ENCODE data around the gene COL8A1.

COL8A1 gene

GRCh38 chr3:99753268-99753975 lies 115.0 kb downstream of the COL8A1 start:
- no peak overlapping the region for H3K4me3 ChIP-seq (ENCODE audit: low read length)
- DNase-seq (ENCODE audit: low read depth), result peak; percentile 64
- peak; percentile 71 for TF ChIP-seq CTCF (conservative IDR thresholded peaks at IDR 0.05; ENCODE audit: low read depth, low read length)

DNA sequence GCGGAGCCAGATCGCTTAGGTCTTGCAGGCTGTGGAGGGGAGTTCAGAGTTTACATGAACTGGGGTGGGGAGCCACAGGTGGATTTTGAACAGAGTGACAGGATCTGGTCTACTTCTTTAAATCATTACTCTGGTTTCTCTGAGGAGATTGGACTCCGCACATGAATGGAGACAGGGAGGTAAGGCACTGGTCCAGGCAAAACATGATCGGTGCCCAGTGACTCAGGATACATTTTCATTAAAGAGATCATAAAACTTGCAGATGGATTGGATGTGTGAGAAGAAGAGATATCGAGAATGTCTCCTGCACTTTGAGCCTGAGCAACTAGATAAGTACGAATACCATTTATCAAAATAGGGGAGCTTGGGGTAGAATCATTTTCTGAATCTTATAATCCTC lies 117.4 kb downstream of the COL8A1 start:
- no peak for DNase-seq (ENCODE audit: low read depth)
- H3K4me3 ChIP-seq (ENCODE audit: low read length), result no peak overlapping the region
- no peak for TF ChIP-seq CTCF (conservative IDR thresholded peaks at IDR 0.05; ENCODE audit: low read depth, low read length)

DNA sequence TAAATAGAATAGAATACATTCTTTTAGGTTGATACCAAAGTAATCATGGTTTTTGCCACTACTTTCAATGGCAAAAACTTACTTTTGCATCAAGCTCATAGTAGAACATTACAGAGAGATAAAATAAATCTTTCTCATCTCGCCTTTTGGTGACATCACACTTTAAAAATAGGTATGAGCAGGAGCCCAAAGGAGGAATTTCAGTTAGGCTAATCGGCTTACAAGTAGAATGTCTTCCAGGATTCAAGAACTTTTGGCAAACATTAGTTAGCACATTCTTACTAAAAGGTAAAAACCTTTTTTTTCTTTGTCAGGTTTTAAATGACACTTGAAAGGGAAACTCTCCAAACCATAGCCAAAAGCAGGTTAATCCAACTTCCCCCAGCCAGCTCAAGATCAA lies 119.6 kb downstream of the COL8A1 start:
- H3K4me3 ChIP-seq (ENCODE audit: low read length), result no peak overlapping the region
- no peak for TF ChIP-seq CTCF (conservative IDR thresholded peaks at IDR 0.05; ENCODE audit: low read depth, low read length)

DNA sequence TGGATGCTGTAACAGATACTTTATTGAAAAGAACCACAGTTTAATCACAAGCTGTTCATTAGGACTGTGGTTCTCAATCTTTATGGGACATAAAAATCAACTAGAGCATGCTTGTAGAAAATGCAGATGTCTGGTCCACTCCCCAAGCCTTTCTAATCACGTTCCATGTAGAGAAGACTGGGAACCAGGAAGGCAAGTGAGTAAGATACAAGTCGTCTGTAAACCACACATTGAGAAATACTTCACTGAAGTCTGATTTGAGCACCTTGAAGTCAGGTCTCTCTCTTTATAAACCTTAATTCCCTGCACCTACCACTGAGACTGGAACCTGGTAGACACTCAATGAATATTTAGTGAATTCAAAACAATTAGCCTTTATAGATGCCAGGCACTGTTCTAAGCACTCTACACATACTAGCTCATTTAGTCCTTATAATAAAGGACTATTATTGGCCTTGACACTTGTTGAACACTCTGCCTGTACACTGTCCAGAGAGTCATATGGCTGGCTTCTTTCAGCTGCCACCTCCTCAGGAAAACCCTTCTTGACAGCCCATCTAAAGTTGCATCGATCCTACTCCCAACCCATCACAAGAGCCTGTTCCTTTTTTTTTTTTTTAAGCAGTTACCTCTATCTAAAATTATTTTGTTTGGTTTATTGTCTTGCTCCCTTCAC lies 120.2 kb downstream of the COL8A1 start:
- no peak for TF ChIP-seq CTCF (conservative IDR thresholded peaks at IDR 0.05; ENCODE audit: low read depth, low read length)
- DNase-seq (ENCODE audit: low read depth), result no peak
- H3K4me3 ChIP-seq (ENCODE audit: low read length), result no peak overlapping the region

More for the DNA sequence above, 119.6 kb downstream of the COL8A1 start:
- peak; percentile 67 for DNase-seq (ENCODE audit: low read depth)

DNA sequence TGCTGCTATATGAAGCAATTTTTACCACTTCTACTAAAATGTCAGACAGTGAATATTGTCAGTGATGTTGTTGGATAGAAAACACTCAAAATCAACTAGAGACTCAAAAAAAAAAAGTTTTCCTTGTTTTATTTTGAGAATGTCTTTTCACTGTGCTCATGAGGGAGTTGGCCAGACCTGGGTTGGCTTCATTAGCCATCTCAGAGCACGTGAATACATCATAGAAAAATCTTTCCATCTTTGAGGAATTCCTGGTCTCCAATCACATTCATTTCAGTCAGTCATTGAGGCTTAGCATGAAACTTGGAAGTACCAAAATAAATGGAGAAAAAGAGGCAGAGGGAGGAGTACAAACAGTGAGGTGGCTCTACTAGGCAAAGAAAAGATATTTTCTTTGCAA lies 121.6 kb downstream of the COL8A1 start:
- no peak overlapping the region for H3K4me3 ChIP-seq (ENCODE audit: low read length)
- no peak for DNase-seq (ENCODE audit: low read depth)
- TF ChIP-seq CTCF (conservative IDR thresholded peaks at IDR 0.05; ENCODE audit: low read depth, low read length), result no peak

DNA sequence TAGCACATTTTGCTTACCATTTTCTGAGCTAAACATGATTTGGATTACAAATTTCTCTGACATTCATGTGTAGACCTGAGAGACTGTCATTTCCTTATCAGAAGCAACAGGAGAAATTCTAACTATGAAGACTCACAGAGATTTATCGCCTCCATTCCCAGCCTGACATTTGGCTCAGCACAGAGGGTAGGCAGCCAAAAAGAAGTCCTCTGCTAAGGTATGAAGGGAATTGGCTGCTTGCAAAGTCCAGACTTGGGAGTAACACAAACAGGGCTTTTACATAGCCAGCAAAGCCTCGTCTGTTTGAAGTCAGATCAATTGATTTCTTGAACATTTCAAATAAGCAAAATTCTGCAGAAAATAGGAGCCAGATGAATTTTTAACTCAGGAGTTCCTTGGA lies 122.2 kb downstream of the COL8A1 start:
- no peak for DNase-seq (ENCODE audit: low read depth)
- TF ChIP-seq CTCF (conservative IDR thresholded peaks at IDR 0.05; ENCODE audit: low read depth, low read length), result no peak
- no peak overlapping the region for H3K4me3 ChIP-seq (ENCODE audit: low read length)
